Measurements from ENCODE around the gene ZNF512.
"Not testable (repeated sequence)": the region's sequence is repeated elsewhere in the genome, so short reads cannot be mapped to it uniquely, and the experiment has no call there.

The ZNF512 gene, protein sequence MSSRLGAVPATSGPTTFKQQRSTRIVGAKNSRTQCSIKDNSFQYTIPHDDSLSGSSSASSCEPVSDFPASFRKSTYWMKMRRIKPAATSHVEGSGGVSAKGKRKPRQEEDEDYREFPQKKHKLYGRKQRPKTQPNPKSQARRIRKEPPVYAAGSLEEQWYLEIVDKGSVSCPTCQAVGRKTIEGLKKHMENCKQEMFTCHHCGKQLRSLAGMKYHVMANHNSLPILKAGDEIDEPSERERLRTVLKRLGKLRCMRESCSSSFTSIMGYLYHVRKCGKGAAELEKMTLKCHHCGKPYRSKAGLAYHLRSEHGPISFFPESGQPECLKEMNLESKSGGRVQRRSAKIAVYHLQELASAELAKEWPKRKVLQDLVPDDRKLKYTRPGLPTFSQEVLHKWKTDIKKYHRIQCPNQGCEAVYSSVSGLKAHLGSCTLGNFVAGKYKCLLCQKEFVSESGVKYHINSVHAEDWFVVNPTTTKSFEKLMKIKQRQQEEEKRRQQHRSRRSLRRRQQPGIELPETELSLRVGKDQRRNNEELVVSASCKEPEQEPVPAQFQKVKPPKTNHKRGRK

GRCh38 chr2:27582695-27583389, at the start of gene ZNF512:
TSS of gene ZNF512 (plus strand) at chr2:27583042. CDS start at chr2:27583113, 71 bp downstream.
- peak; percentile 99 for DNase-seq

DNA sequence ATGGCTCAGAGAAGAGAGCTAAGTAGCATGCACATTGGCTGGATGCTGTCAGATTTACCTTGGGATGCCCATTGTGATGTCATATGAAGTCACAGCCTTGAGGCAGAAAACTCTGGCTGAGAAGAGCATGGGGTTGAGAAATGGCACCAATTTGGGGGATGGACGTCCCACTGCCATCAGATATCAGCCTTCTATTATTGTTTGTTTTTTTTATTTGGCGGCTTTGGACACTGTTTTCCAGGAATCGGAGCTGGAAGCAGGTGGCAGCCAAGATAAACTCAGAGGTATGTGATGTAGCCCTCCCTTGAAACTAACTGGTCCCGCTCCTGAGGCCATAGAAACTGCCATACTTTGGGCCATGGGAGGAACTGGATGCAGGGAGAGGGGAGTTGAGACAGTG, 45.6 kb upstream of the ZNF512 start:
- DNase-seq, result no peak

- not testable (repeated sequence) for DNase-seq
Measured at GRCh38 chr2:27538839-27539450, 43.9 kb upstream of the ZNF512 start.

- not testable (repeated sequence) for DNase-seq
Measured at GRCh38 chr2:27539649-27540048, 43.2 kb upstream of the ZNF512 start.

GRCh38 chr2:27544143-27544821, 38.6 kb upstream of the ZNF512 start:
- DNase-seq, result no peak

DNA sequence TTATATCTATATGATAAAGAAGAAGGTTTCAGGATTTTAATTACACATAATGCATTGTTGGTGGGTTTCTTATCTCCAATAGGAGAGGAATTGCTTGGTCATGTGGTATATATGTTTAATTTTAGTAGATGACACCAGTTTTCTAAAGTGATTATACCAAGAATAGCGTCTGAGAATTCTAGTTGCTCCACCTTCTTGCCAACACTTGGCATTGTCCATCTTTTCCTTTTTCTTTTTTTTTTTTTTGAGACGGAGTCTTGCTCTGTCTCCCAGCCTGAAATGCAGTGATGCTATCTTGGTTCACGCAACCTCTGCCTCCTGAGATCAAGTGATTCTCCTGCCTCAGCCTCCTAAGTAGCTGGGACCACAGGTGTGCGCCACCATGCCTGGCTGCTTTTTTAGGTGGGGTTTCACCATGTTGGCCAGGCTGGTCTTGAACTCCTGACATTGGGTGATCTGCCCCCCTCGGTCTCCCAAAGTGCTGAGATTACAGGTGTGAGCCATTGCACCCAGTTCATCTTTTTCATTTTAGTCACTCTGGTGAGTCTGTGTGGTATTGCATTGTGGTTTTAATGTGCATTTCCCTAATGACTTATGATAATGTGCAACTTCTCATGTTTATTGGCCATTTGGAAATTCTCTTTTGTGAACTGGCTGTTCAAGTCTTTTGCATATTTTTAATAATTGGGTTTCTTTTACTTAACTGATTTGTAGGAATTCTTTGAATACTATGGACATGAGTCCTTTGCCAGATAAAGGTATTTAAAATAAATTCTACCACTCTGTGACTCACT, 37.3 kb upstream of the ZNF512 start:
- DNase-seq, result no peak

DNA sequence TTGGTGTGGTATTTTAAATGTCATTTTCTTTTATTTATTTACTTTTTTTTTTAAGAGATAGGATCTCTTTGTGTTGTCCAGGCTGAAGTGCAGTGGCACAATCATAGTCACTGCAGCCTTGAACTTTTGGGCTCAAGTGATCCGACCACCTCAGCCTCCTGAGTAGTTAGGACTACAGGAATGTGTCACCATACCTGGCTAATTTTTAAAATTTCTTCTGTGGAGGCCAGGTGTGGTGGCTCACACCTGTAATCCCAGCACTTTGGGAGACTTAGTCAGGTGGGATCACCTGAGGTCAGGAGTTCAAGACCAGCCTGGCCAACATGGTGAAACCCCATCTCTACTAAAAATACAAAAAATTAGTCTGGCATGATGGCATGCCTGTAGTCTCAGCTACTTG, 33.5 kb upstream of the ZNF512 start:
- DNase-seq, result no peak

DNA sequence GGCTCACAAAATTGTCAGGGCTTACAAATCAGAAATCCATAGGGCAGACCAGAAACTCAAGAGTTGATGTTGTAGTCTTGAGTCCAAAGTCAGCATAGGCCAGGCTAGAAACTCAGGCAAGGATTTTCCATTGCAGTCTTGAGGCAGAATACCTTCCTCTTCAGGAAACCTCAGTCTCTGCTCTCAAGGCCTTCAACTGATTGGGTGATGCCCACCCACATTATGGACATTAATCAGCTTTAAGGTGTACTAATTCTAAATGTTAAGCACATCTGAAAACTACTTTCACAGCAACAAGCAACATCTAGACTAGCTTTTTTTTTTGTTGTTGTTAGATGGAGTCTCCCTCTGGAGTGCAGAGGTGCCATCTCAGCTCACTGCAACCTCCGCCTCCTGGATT, 31.3 kb upstream of the ZNF512 start:
- no peak for DNase-seq

- DNase-seq, result no peak
Measured at GRCh38 chr2:27552941-27553340, 29.9 kb upstream of the ZNF512 start.

GRCh38 chr2:27554451-27554850, 28.4 kb upstream of the ZNF512 start:
- DNase-seq, result not testable (repeated sequence)

- DNase-seq, result no peak
Measured at GRCh38 chr2:27559228-27559627, 23.6 kb upstream of the ZNF512 start.

DNA sequence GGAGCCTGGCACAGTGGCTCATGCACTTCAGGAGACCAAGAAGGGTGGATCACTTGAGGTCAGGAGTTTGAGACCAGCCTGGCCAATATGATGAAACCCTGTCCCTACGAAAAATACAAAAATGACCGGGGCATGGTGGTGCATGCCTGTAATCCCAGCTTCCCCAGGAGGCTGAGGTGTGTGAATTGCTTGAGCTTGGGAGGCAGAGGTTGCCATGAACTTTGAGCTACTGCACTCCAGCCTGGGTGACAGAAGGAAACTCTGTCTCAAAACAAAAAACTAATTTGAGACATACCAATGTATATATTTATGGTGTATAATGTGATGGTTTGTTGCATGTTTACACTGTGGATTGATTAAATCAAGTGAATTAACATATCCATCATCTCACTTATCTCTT, 21.8 kb upstream of the ZNF512 start:
- DNase-seq, result no peak

- no peak for DNase-seq
Measured at GRCh38 chr2:27566628-27567027, 16.2 kb upstream of the ZNF512 start.

DNA sequence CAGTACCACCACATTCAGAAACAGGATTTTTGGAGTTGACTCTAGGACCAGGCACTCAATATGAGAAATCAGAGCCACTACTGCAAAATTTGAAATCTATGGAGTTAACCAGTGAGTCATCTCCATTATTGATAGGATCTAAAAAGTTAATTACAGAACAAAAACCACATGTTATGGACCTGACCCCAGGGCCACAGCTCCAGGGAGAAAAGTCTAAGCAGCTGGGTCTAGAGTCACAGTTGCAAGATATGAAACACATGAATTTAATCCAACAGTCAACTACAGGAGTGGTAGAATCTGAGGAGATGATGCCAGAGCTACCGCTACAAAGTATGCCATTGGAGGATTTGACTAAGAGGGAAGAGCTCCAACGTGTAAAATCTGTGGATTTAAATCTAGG, 13.4 kb upstream of the ZNF512 start:
- no peak for DNase-seq

- no peak for DNase-seq
Measured at GRCh38 chr2:27571197-27571596, 11.6 kb upstream of the ZNF512 start.

DNA sequence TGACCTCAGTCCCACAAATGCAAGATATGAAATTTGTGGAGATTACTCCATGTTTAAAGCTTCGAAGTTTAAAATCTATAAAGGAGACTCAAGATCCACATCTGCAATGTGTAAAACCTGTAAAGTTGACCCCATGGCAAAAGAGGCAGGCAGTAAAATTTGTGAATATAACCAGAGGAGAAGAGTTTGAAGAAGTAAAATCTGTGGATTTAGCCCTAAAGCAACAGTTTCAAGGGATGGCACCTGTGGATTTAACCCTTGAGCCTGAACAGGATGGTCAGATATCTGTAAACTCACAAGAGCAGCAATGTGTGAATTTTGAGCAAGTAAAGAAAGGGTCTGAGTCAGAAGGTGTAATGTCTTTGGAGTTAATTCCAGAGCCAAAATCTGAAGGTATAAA, 11.2 kb upstream of the ZNF512 start:
- DNase-seq, result no peak

GRCh38 chr2:27572439-27572838, 10.4 kb upstream of the ZNF512 start:
- DNase-seq, result no peak

DNA sequence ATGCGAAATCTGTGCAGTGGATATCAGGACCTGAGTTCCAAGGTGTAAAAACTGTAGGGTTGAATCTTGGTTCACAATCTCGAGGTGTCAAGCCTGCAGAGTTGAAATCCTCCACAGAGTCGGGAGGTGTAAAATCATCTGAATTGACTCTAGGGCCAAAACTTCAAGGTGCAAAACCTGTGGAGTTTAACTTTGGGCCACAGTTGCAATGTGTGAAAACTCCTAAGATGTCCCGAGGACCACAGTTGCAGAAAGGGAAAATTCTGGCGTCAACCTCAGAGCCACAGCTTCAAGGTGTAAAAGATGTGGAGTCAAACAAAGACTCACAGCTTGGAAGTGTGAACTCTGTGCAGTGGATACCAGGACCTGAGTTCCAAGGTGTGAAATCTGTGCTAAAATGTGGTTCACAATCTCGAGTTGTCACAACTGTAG, 9.8 kb upstream of the ZNF512 start:
- DNase-seq, result no peak

GRCh38 chr2:27573452-27573851, 9.4 kb upstream of the ZNF512 start:
- no peak for DNase-seq

DNA sequence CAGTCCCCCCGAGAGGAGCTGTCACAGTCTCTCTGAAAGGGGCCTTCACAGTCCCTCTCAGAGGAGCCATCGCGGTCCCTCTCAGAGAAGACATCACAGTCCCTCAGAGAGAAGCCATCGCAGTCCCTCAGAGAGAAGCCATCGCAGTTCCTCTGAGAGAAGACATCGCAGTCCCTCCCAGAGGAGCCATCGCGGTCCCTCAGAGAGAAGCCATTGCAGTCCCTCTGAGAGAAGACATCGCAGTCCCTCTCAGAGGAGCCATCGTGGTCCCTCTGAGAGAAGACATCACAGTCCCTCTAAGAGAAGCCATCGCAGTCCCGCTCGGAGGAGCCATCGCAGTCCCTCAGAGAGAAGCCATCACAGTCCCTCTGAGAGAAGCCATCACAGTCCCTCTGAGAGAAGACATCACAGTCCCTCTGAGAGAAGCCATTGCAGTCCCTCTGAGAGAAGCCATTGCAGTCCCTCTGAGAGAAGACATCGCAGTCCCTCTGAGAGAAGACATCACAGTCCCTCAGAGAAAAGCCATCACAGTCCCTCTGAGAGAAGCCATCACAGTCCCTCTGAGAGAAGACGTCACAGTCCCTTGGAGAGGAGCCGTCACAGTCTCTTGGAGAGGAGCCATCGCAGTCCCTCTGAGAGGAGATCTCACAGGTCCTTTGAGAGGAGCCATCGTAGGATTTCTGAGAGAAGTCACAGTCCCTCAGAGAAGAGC, 1.3 kb upstream of the ZNF512 start:
- DNase-seq, result no peak

GRCh38 chr2:27582129-27582694, 630 bp upstream of the ZNF512 start:
- no peak for DNase-seq

Measured in NCI-H2171 (cell line).